ENCODE data around the gene POP4.

- TF ChIP-seq POLR2AphosphoS5 (IDR thresholded peaks at IDR 0.05) (no peak), CTCF (IDR thresholded peaks at IDR 0.05) (no peak), POLR2A (IDR thresholded peaks at IDR 0.05) (no peak)
These were observed 14.4 kb upstream of the POP4 start for GRCh38 chr19:29591670-29592069.
